Prostate gland (tissue), 2 donors: Measurements from ENCODE around the gene TCP10L. TPM values are rescaled to one million over a fixed set of nuclear protein-coding genes. Genes with fewer than 3 reads are reported as not detected.

ENCODE experiments used
- DNase-seq: peaks from one replicate; pipeline ENCODE4 v3.0.0-alpha.2; 2019; ENCODE audit warnings: low spot score
- H3K27ac ChIP-seq, 2 donors: fragments of 200-600 bp; sonication (generic); 2 replicates each; pipeline ENCODE4 v1.5.1; 2017 to 2019
- H3K27me3 ChIP-seq: fragments of 200-600 bp; sonication (generic); replicated peaks from 2 replicates; pipeline ENCODE4 v1.5.1; 2019; ENCODE audit not compliant: insufficient read depth
- H3K36me3 ChIP-seq, 2 donors: fragments of 200-600 bp; sonication (generic); 1 replicate in 1 of 2; 2 replicates in 1 of 2; pipeline versions ENCODE4 v1.5.1 to v1.8.1; 2017 to 2019
- H3K4me1 ChIP-seq: fragments of 200-600 bp; sonication (generic); replicated peaks from 2 replicates; pipeline ENCODE4 v1.5.1; 2019
- H3K4me3 ChIP-seq, 2 donors: fragments of 200-600 bp; sonication (generic); 2 replicates each; pipeline ENCODE4 v1.5.1; 2017 to 2019
- H3K9me3 ChIP-seq: fragments of 200-600 bp; sonication (generic); 2 replicates; pipeline ENCODE4 v1.5.1; 2017
- POLR2A ChIP-seq: fragments of 450-650 bp; IDR thresholded peaks from one replicate; pipeline ENCODE4 v1.6.1; 2016; ENCODE audit warnings: antibody characterized with exemption, mild to moderate bottlenecking
- POLR2AphosphoS5 ChIP-seq: sonication (generic); formaldehyde crosslinking; IDR thresholded peaks from one replicate; pipeline ENCODE4 v1.6.1; 2017; ENCODE audit warnings: antibody characterized with exemption
- WGBS: methylation state at CpG from one replicate; pipeline ENCODE4 v1.1.5; 2018; 5-methylcytosine and 5-hydroxymethylcytosine counted together
- intact Hi-C: fragments of 100-400 bp; cut with DNase I; formaldehyde crosslinking; loops from one replicate; pipeline ENCODE4 v1.14.2; 2022
- total RNA-seq, 2 donors: library from RNA; depleted of rRNA; stranded (reverse); fragments of >200 nt; gene quantifications; one replicate each; pipeline ENCODE4 v1.1.0, GENCODE V29; 2016
- TF ChIP-seq, protein P1 (sequence below), 4 experiments: fragments of 200-600 bp in 2 of 4; fragments of 450-650 bp in 2 of 4; sonication (generic) in 2 of 4; IDR thresholded peaks; 1 replicate in 3 of 4; 2 replicates in 1 of 4; pipeline ENCODE4 v1.5.1; 2016 to 2019; ENCODE audit warnings: antibody characterized with exemption in 4 of 4, mild to moderate bottlenecking in 2 of 4, moderate library complexity in 2 of 4

The TCP10L gene
- total RNA-seq, 2 donors from 2014 or later, result 1.9 to 17.8 TPM

DNA sequence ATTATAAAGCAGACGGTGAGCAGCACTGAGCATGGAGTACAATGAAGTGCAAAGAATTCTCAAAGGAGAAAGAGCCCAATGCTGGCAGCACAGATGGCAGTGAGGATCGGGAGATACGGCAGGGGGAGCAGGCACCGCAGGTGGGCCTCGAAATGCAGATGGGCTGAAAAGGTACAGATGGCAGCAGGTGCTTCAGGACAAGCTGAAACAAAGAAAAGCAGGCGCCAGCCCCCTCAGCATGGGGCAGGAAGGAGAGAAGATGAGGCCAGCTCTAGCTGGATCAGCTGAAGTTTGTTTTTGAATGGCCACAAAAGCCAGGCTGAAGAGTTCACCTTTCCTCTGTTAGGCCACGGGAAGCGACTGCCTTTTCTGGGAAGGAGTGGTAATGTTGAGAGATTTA, 19.1 kb upstream of the TCP10L start:
- Histone ChIP-seq H3K36me3 (peaks cover 5 to 17% of the 10 kb centered on the region in 2 donors), H3K4me1 (no peaks in the 10 kb centered on the region), H3K9me3 (no peaks in the 10 kb centered on the region), H3K27me3 (no peaks in the 10 kb centered on the region), H3K4me3 (no peak overlapping the region), H3K27ac (no peak overlapping the region)
- no peak for DNase-seq
- WGBS, result 78% methylated on average over 8 of the region's 8 CpGs
- TF ChIP-seq POLR2A (no peak), POLR2AphosphoS5 (no peak)
- TF ChIP-seq, protein P1, sequence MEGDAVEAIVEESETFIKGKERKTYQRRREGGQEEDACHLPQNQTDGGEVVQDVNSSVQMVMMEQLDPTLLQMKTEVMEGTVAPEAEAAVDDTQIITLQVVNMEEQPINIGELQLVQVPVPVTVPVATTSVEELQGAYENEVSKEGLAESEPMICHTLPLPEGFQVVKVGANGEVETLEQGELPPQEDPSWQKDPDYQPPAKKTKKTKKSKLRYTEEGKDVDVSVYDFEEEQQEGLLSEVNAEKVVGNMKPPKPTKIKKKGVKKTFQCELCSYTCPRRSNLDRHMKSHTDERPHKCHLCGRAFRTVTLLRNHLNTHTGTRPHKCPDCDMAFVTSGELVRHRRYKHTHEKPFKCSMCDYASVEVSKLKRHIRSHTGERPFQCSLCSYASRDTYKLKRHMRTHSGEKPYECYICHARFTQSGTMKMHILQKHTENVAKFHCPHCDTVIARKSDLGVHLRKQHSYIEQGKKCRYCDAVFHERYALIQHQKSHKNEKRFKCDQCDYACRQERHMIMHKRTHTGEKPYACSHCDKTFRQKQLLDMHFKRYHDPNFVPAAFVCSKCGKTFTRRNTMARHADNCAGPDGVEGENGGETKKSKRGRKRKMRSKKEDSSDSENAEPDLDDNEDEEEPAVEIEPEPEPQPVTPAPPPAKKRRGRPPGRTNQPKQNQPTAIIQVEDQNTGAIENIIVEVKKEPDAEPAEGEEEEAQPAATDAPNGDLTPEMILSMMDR (IDR thresholded peaks at IDR 0.05), result no peak
- intact Hi-C loops, result loop anchor here (5.0 kb wide), 1 partner anchor 202 kb away; no protein-coding TSS in a partner anchor

DNA sequence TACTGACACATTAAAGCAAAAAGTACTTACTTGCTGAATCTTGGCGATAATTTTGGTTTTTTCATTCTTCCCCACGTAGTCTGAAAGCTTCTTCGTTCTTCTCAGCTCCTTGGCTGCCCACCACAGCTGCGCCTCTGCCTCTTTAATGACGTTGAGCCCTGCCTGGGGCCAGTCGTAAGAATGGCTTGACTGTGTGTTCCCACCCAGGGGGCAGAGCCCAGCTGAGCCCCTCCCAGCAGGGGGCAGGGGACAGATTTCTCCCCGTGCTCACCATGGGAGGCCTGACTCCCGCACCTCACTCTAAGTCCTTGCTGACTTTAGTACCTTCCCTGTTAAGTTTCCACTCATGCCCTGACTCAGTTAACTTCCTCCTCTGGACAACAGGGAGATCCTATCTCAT, 17.8 kb upstream of the TCP10L start:
- no peaks in the 10 kb centered on the region for H3K27me3 ChIP-seq
- H3K9me3 ChIP-seq, result no peaks in the 10 kb centered on the region
- DNase-seq, result no peak
- no peaks in the 10 kb centered on the region for H3K4me1 ChIP-seq
- 72% methylated on average over 8 of the region's 8 CpGs for WGBS
- H3K27ac ChIP-seq, result no peak overlapping the region
- intact Hi-C loops, result loop anchor here (5.0 kb wide), 1 partner anchor 201 kb away; no protein-coding TSS in a partner anchor
- TF ChIP-seq POLR2A, result no peak
- TF ChIP-seq POLR2AphosphoS5, result no peak
- TF ChIP-seq, protein P1 (IDR thresholded peaks at IDR 0.05), result no peak
- H3K4me3 ChIP-seq, result no peak overlapping the region
- peaks cover 5 to 17% of the 10 kb centered on the region in 2 donors for H3K36me3 ChIP-seq

DNA sequence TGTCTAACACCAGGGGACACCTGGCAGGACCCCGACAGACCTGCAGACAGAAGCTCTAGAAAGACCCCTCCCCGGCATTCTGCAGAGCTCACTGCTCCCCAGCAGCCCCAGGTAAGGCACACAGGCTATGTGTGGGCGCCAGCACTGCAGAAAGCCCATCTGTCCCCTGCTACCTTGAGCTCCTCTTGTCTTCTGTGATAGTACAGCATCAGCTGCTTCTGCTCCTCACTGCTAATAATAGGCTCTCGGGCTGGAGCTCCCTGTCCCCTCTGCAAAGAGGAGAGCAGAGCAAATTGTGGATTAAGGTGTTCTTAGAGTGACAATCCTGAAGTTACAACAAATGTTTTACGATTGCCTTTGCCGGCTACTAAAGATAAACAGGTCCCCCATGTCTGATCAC, 16.8 kb upstream of the TCP10L start:
- TF ChIP-seq POLR2AphosphoS5 (no peak), POLR2A (no peak)
- TF ChIP-seq, protein P1 (IDR thresholded peaks at IDR 0.05), result no peak
- H3K36me3 ChIP-seq, result peaks cover 5 to 17% of the 10 kb centered on the region in 2 donors
- WGBS, result 84% methylated on average over 6 of the region's 6 CpGs
- intact Hi-C loops, result loop anchor here (5.0 kb wide), 1 partner anchor 200 kb away; no protein-coding TSS in a partner anchor
- no peak overlapping the region for H3K27ac ChIP-seq
- H3K27me3 ChIP-seq, result no peaks in the 10 kb centered on the region
- no peak overlapping the region for H3K4me3 ChIP-seq
- no peaks in the 10 kb centered on the region for H3K9me3 ChIP-seq
- no peaks in the 10 kb centered on the region for H3K4me1 ChIP-seq
- DNase-seq, result no peak

DNA sequence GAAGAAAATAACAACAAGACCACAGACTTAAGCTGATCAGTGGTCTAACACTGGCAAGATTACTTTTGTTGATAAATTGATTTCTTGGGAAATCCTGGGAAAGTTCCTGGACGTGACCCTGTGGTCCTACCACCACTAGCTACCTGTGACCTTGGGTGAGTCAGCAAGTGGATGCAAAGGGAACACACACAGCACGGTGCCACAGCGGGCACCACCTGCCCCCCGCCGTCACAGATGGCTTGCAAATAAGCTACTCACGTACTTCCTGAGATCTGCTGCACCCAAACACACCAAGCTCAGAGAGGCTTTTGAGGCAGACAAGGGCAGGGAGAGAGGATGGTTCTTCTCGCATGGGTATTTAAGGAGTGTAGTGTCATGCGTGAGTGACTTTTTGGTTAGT, 14.2 kb upstream of the TCP10L start:
- TF ChIP-seq, protein P1 (IDR thresholded peaks at IDR 0.05), result no peak
- TF ChIP-seq POLR2A (no peak), POLR2AphosphoS5 (no peak)
- H3K9me3 ChIP-seq, result no peaks in the 10 kb centered on the region
- peaks cover 5 to 17% of the 10 kb centered on the region in 2 donors for H3K36me3 ChIP-seq
- no peak overlapping the region for H3K4me3 ChIP-seq
- 63% methylated on average over 8 of the region's 8 CpGs for WGBS
- H3K27ac ChIP-seq, result no peak overlapping the region
- no peaks in the 10 kb centered on the region for H3K27me3 ChIP-seq
- H3K4me1 ChIP-seq, result no peaks in the 10 kb centered on the region
- intact Hi-C loops, result loop anchor here (10.0 kb wide), 1 partner anchor 735 kb away; no protein-coding TSS in a partner anchor
- no peak for DNase-seq

DNA sequence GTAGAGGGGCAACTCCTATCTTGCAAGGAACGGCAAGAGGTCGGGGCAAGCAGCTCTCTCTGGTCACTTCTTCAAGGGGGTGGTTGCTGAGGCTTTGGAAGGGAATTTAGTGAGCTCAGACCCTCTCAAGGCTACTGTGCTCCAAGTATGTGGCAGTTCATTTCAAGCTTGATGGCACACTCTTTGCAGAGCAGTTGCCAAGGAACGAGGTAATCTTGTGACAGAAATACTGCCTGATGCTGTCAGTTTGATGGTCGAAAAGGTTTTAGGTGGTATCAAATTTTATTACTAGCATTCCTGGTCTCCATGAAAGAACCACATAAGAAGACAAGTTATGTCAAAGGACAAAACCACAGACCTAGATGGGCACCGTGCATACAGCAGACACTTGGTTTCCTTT, 13.8 kb upstream of the TCP10L start:
- intact Hi-C loops, result loop anchor here (10.0 kb wide), 1 partner anchor 734 kb away; no protein-coding TSS in a partner anchor
- Histone ChIP-seq H3K27ac (no peak overlapping the region), H3K36me3 (peaks cover 5 to 15% of the 10 kb centered on the region in 2 donors)

More for the DNA sequence above, 13.8 kb upstream of the TCP10L start:
- Histone ChIP-seq H3K4me1 (no peaks in the 10 kb centered on the region), H3K9me3 (no peaks in the 10 kb centered on the region), H3K4me3 (no peak overlapping the region), H3K27me3 (no peaks in the 10 kb centered on the region)
- no peak for DNase-seq
- no peak for TF ChIP-seq POLR2A
- TF ChIP-seq, protein P1 (IDR thresholded peaks at IDR 0.05), result no peak
- no peak for TF ChIP-seq POLR2AphosphoS5
- WGBS, result 47% methylated on average over 5 of the region's 5 CpGs
